Measurements from ENCODE around the gene LTB4R. TPM values are rescaled to one million over a fixed set of nuclear protein-coding genes. Genes with fewer than 3 reads are reported as not detected.

LTB4R gene
- polyA plus RNA-seq, 2 of the 4 experiments (the other 2 are of a cell fraction), result 8.3 to 10.2 TPM

DNA sequence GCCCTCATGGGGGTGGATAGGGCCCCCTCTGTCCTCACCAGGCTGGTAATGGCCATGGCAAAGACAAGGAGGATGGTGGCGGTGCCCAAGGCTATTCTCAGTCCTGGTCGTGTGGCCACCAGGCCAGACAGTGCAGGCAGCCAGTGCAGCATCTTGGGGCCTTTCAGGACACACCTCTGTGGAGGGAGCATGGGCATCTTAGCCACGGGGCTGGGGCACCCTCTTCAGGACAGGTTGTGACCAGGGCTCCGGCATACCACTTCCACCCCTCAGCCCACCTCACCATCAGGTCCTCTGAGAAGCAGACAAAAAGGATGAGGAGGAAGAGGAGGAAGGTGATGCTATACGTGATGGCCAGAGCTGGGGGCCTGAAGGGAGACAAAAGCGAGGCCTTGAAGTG lies 12.7 kb downstream of the LTB4R start (continued):
- TF ChIP-seq FOXS1 (CRISPR knock-in tag; IDR thresholded peaks at IDR 0.05) (no peak), HOXB13 (CRISPR knock-in tag; IDR thresholded peaks at IDR 0.05; ENCODE audit: low read depth) (no peak)

DNA sequence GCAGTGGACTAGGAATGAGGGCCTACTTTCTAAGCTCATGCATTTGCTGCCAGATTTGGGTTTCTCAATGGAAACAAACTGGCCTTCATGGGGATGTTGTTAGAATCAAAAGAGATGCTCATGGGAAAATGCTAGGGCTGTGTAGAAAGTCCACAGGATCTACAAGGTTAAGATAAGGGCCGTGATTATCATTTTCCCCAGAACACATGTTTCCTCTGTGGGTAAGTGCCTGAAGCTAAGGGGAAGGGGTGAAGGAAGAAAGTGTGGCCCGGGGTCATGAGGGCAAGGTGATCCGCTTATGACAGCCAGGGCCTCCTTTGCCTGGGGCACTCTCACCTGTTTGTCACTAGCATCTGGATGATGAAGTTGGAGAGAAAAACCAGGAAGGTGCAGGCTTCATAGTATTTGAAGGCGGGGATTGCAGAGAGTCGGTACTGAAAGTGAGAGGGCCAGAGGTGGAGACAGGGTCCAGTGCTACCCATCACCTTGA lies 13.8 kb downstream of the LTB4R start:
- H3K4me2 ChIP-seq, result no peak overlapping the region
- no peaks in the 10 kb centered on the region for H3K4me1 ChIP-seq
- no peaks in the 10 kb centered on the region for H3K9me3 ChIP-seq
- TF ChIP-seq CEBPB (IDR thresholded peaks at IDR 0.05), result no peak
- FAIRE-seq, result no peak
- no peak overlapping the region for H3K27ac ChIP-seq
- ATAC-seq, result no peak
- ChIA-PET POLR2A (interaction anchor here (1.0 to 1.5 kb wide), 2 partner anchors 83 to 105 kb away, joined by 3 read pairs; partner anchors contain the start of genes CBLN3, KHNYN and TINF2), CTCF (interaction anchor here (1.4 to 46.6 kb wide), 10 partner anchors 9 to 116 kb away, joined by 3 to 1142 read pairs (median 12); partner anchors contain the start of genes ADCY4, CBLN3, CIDEB and KHNYN)
- no peak overlapping the region for H3K4me3 ChIP-seq
- DNase-seq (ENCODE audit: low read depth in 1 of 2, low spot score in 1 of 2), result no peak
- 68% methylated on average over 5 of the region's 5 CpGs for WGBS (ENCODE audit: missing lambda C conversion rate)

DNA sequence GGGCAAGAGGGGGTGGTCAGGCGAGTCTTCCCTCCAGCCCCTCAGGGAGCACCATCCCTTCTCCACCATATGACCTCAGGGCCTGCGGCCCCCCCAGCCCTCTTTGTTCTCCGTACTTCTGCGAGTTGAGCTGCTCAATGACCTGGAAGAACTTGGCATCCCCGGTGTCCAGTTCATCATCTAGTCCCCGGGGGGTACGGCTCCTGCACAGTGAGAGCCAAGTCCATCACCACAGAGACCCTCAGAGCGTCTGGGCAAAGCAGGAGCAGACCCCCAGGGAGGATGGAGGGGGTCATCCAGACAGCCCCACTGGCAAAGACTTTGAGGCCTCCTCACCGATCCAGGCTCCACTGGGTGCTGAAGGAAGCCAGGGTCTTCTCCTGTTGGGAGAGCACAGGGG lies 14.7 kb downstream of the LTB4R start:
- ChIA-PET POLR2A (interaction anchor here (1.5 kb wide), 1 partner anchor 83 kb away, joined by 3 read pairs; the partner anchor contains the start of gene TINF2), CTCF (interaction anchor here (1.4 to 46.6 kb wide), 7 partner anchors 10 to 115 kb away, joined by 3 to 1142 read pairs (median 14); partner anchors contain the start of genes CBLN3, CIDEB, KHNYN and LTB4R)
- TF ChIP-seq EP300 (IDR thresholded peaks at IDR 0.05) (no peak), HOXB5 (CRISPR knock-in tag; IDR thresholded peaks at IDR 0.05) (no peak)
- Histone ChIP-seq H3K4me3 (no peak overlapping the region), H3K4me2 (no peak overlapping the region), H3K4me1 (no peaks in the 10 kb centered on the region), H3K27ac (no peak overlapping the region), H3K9me3 (no peaks in the 10 kb centered on the region)
- ATAC-seq (no peak), DNase-seq (ENCODE audit: low read depth in 1 of 2, low spot score in 1 of 2) (no peak), FAIRE-seq (no peak)
- WGBS (ENCODE audit: missing lambda C conversion rate), result 44% methylated on average over 7 of the region's 9 CpGs

DNA sequence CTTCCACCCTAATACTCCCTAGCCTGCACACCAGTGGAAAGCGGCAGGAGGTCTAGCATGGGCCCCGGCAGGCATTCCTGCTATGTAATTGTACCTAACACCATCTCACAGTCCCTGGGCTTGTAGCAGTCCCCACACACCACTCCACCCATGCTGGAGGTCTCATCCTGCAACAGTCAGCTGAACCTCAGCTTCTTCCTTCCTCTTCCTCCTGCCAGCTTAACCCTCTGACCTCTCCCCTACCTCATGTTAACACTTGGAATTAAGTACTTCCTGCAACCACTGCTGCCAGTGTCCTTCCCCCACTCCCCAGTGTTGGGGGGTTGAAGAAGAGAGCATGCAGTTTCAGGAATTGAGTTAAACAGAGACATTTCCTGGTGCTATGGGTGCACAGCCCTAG lies 16.0 kb downstream of the LTB4R start:
- Histone ChIP-seq H3K4me1 (peaks cover under 1% of the 10 kb centered on the region; the same call in 1 of the 3 replicates), H3K27ac (no peak overlapping the region), H3K4me3 (no peak overlapping the region), H3K4me2 (no peak overlapping the region), H3K9me3 (no peaks in the 10 kb centered on the region)
- ChIA-PET POLR2A (interaction anchor here (0.9 kb wide), 1 partner anchor 109 kb away, joined by 4 read pairs; no protein-coding TSS in a partner anchor), CTCF (interaction anchor here (0.6 to 46.6 kb wide), 22 partner anchors 9 to 116 kb away, joined by 3 to 1142 read pairs (median 4); partner anchors contain the start of genes CBLN3, CIDEB, KHNYN and LTB4R)
- TF ChIP-seq ZFP36 (IDR thresholded peaks at IDR 0.05; ENCODE audit: borderline replicate concordance, partially characterized antibody) (no peak), FOXS1 (CRISPR knock-in tag; IDR thresholded peaks at IDR 0.05) (no peak), FOSL2 (IDR thresholded peaks at IDR 0.05) (no peak), FOSL2 (CRISPR knock-in tag; IDR thresholded peaks at IDR 0.05) (no peak), POLR2A (IDR thresholded peaks at IDR 0.05; ENCODE audit: low read length) (no peak), NFE2L2 (conservative IDR thresholded peaks at IDR 0.05; ENCODE audit: low read length) (no peak), MAZ (IDR thresholded peaks at IDR 0.05; ENCODE audit: borderline replicate concordance, low read depth, low read length) (no peak), TFCP2L1 (CRISPR knock-in tag; IDR thresholded peaks at IDR 0.05) (no peak), EP300 (IDR thresholded peaks at IDR 0.05) (no peak), RAD21 (conservative IDR thresholded peaks at IDR 0.05 in 1 of 2, IDR thresholded peaks at IDR 0.05 in 1 of 2) (no peak), RFX5 (IDR thresholded peaks at IDR 0.05) (no peak), CBX2 (IDR thresholded peaks at IDR 0.05; ENCODE audit: borderline replicate concordance, low read depth) (no peak), ZSCAN20 (CRISPR knock-in tag; IDR thresholded peaks at IDR 0.05) (no peak), RNF2 (IDR thresholded peaks at IDR 0.05; ENCODE audit: borderline replicate concordance, low read depth) (no peak)
- TF ChIP-seq, protein P1, sequence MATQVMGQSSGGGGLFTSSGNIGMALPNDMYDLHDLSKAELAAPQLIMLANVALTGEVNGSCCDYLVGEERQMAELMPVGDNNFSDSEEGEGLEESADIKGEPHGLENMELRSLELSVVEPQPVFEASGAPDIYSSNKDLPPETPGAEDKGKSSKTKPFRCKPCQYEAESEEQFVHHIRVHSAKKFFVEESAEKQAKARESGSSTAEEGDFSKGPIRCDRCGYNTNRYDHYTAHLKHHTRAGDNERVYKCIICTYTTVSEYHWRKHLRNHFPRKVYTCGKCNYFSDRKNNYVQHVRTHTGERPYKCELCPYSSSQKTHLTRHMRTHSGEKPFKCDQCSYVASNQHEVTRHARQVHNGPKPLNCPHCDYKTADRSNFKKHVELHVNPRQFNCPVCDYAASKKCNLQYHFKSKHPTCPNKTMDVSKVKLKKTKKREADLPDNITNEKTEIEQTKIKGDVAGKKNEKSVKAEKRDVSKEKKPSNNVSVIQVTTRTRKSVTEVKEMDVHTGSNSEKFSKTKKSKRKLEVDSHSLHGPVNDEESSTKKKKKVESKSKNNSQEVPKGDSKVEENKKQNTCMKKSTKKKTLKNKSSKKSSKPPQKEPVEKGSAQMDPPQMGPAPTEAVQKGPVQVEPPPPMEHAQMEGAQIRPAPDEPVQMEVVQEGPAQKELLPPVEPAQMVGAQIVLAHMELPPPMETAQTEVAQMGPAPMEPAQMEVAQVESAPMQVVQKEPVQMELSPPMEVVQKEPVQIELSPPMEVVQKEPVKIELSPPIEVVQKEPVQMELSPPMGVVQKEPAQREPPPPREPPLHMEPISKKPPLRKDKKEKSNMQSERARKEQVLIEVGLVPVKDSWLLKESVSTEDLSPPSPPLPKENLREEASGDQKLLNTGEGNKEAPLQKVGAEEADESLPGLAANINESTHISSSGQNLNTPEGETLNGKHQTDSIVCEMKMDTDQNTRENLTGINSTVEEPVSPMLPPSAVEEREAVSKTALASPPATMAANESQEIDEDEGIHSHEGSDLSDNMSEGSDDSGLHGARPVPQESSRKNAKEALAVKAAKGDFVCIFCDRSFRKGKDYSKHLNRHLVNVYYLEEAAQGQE (IDR thresholded peaks at IDR 0.05), result no peak
- TF ChIP-seq, protein P2, sequence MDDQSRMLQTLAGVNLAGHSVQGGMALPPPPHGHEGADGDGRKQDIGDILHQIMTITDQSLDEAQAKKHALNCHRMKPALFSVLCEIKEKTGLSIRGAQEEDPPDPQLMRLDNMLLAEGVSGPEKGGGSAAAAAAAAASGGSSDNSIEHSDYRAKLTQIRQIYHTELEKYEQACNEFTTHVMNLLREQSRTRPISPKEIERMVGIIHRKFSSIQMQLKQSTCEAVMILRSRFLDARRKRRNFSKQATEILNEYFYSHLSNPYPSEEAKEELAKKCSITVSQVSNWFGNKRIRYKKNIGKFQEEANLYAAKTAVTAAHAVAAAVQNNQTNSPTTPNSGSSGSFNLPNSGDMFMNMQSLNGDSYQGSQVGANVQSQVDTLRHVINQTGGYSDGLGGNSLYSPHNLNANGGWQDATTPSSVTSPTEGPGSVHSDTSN (IDR thresholded peaks at IDR 0.05), result no peak
- TF ChIP-seq, protein P3, sequence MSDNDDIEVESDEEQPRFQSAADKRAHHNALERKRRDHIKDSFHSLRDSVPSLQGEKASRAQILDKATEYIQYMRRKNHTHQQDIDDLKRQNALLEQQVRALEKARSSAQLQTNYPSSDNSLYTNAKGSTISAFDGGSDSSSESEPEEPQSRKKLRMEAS (IDR thresholded peaks at IDR 0.05), result no peak
- WGBS (ENCODE audit: missing lambda C conversion rate), result 38% methylated on average over 2 of the region's 2 CpGs
- no peak for FAIRE-seq
- ATAC-seq, result no peak
- DNase-seq (ENCODE audit: low read depth in 1 of 2, low spot score in 1 of 2), result no peak
